Muscle of leg (tissue), 11 donors: Measurements from ENCODE around the gene EGFR. TPM values are rescaled to one million over a fixed set of nuclear protein-coding genes. Genes with fewer than 3 reads are reported as not detected.

Experiments
- DNase-seq: peaks from one replicate; pipeline ENCODE4 v3.0.0; 2013
- H3K27ac ChIP-seq: one replicate; pipeline ENCODE4 v1.5.1; 2013; ENCODE audit warnings: mild to moderate bottlenecking, low read length, control low read depth
- H3K27me3 ChIP-seq: one replicate; pipeline ENCODE4 v1.6.1; 2013; ENCODE audit warnings: low read length; ENCODE audit not compliant: control insufficient read depth, insufficient read depth
- H3K36me3 ChIP-seq: one replicate; pipeline ENCODE4 v1.6.1; 2013; ENCODE audit warnings: low read length; ENCODE audit not compliant: control insufficient read depth, insufficient read depth
- H3K4me1 ChIP-seq: one replicate; pipeline ENCODE4 v1.6.1; 2013; ENCODE audit warnings: low read length; ENCODE audit not compliant: control insufficient read depth, insufficient read depth
- H3K4me3 ChIP-seq: one replicate; pipeline ENCODE4 v1.5.1; 2013; ENCODE audit warnings: low read length, control low read depth
- H3K9me3 ChIP-seq: replicated peaks from 2 replicates; pipeline ENCODE4 v1.6.1; 2013; ENCODE audit warnings: low read depth, low read length; ENCODE audit not compliant: control insufficient read depth
- WGBS: methylation state at CpG from one replicate; pipeline ENCODE4 v1.1.5; 2013; ENCODE audit warnings: missing lambda C conversion rate; ENCODE audit not compliant: insufficient coverage; 5-methylcytosine and 5-hydroxymethylcytosine counted together
- polyA plus RNA-seq, 8 donors: library from polyadenylated mRNA; unstranded; fragments of 120-200 nt; gene quantifications; one replicate each; pipeline versions ENCODE4 v1.2.1 to v1.2.3, GENCODE V29; 2013; ENCODE audit warnings: inconsistent platforms in 1 of 8, low replicate concordance in 1 of 8; ENCODE audit not compliant: insufficient read length in 8 of 8, insufficient read depth in 1 of 8
- total RNA-seq: library from RNA; stranded (reverse); fragments of 120-200 nt; gene quantifications from one replicate; pipeline ENCODE4 v1.2.4, GENCODE V29; 2013

EGFR gene
- total and polyA plus RNA-seq, 9 donors, result 18.6 to 42.8 (median 25.5) TPM

GRCh38 chr7:55174456-55174855 is 155.6 kb downstream of the EGFR start:
- Histone ChIP-seq H3K36me3 (peaks cover 59% of the 10 kb centered on the region), H3K27me3 (no peaks in the 10 kb centered on the region), H3K4me3 (no peak overlapping the region), H3K4me1 (peaks cover 41% of the 10 kb centered on the region), H3K9me3 (no peaks in the 10 kb centered on the region), H3K27ac (no peak overlapping the region)
- WGBS, result 88% methylated on average over 10 of the region's 12 CpGs
- no peak for DNase-seq

GRCh38 chr7:55174856-55175255 is 156.0 kb downstream of the EGFR start:
- WGBS, result no CpG with 5 or more reads among the region's 1 CpG
- Histone ChIP-seq H3K4me1 (peaks cover 39% of the 10 kb centered on the region), H3K36me3 (peaks cover 59% of the 10 kb centered on the region), H3K27ac (no peak overlapping the region), H3K4me3 (no peak overlapping the region), H3K27me3 (no peaks in the 10 kb centered on the region), H3K9me3 (no peaks in the 10 kb centered on the region)
- no peak for DNase-seq

DNA sequence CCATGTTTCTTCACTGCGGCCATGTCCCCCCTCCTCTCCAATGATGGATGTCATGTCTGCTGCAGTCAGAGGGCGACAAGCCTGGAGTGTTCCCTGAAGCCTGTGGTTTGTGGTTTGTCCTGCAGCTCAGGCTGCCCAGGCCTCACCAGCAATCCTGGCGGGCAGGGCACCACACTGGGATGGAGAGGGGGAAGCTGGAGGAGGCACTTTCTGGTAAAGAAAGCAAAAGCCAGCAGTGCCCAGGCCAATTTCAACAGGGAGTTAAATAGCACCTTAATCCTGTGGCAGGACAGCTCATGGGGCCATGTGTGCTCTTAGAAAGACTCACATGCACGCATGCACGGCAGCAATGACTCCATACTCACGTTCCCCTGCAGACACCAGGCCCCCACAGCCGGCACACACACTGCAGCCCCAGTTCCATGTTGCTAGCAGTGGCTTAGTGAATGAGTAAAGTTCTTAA is 158.3 kb downstream of the EGFR start:
- peaks cover 64% of the 10 kb centered on the region for H3K36me3 ChIP-seq
- peaks cover 39% of the 10 kb centered on the region for H3K4me1 ChIP-seq
- no peaks in the 10 kb centered on the region for H3K9me3 ChIP-seq
- H3K27me3 ChIP-seq, result no peaks in the 10 kb centered on the region
- WGBS, result 88% methylated on average over 4 of the region's 7 CpGs
- DNase-seq, result no peak
- H3K4me3 ChIP-seq, result no peak overlapping the region
- peak overlapping the region; percentile 72 for H3K27ac ChIP-seq

- 26% methylated on average over 7 of the region's 18 CpGs for WGBS
- Histone ChIP-seq H3K36me3 (peaks cover 63% of the 10 kb centered on the region), H3K4me1 (peaks cover 39% of the 10 kb centered on the region), H3K9me3 (no peaks in the 10 kb centered on the region), H3K27me3 (no peaks in the 10 kb centered on the region), H3K4me3 (no peak overlapping the region), H3K27ac (peak overlapping the region; percentile 72)
- DNase-seq, result peak; percentile 73
These were observed 158.9 kb downstream of the EGFR start for GRCh38 chr7:55177589-55178261.

DNA sequence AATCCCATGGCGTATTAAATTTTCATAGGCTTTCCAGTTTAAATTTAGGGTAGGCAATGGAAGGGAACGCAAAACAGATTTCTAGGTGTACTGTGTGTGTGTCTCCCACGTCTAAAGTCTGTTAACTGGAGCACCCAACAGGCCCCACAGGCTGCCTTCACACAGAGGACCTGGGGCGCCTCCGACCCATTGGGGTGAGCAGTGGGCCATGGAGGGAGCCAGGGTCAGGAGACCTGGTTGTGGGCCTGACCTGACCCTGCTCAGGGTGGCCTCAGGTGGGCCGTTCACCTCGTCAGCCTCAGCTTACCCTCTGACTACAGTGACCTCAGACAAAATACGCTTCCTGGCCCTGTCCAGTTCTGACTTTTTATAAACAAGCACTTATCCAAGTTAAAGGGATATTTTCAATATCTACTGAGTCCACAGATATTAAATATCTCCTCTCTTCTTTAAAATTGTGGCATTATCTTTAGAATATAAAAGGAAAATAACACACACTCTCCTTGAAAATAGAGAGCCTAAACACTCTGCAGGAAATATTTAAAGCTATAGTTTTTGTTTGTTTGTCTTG is 159.6 kb downstream of the EGFR start:
- 46% methylated on average over 6 of the region's 8 CpGs for WGBS
- Histone ChIP-seq H3K4me3 (no peak overlapping the region), H3K27ac (peak overlapping the region; percentile 72), H3K4me1 (peaks cover 39% of the 10 kb centered on the region), H3K9me3 (no peaks in the 10 kb centered on the region), H3K36me3 (peaks cover 58% of the 10 kb centered on the region), H3K27me3 (no peaks in the 10 kb centered on the region)
- DNase-seq, result no peak

DNA sequence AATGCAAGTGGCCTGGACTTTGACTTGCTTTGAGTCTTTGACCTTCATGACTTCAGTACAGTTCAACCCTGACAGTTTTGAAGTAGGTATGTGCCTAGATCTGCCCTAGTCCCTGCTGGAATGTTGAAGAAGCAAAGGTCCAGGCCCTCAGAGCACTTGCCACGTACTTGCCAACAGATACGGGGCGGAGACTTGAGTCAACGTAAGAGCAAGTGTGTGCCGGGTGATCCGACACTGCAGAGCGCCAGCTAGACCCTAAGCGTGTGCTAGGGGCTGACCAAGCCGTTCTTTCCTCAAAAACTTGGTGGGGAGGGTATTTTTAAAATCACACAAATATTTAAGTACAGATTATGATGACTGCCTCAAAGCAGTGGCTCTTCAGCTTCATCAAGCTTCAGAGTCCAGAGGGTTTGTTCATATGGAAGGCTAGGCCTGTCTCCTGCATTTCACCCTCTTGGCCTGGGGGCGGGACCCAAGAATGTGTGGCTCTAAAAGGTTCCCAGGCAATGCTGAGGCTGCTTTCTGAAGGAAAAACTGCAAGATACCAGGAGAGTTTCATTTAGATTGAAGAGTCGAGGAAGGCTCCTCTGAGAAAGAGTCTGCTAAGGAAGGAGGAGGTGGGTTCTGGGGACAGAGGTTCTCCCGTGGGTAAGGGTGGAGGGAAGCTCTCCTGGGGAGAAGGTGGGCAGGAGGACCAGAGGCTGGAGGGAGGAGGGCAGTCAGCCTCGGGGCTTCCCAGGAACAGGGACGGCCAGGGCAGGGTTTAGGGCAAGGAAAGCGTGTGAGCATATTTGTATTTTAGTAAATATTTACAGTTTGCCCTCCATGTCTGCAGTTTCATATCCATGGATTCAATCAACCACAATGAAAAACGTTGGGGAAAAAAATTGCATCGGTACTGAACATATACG is 160.3 kb downstream of the EGFR start:
- H3K9me3 ChIP-seq, result no peaks in the 10 kb centered on the region
- peaks cover 53% of the 10 kb centered on the region for H3K36me3 ChIP-seq
- no peak overlapping the region for H3K27ac ChIP-seq
- no peak overlapping the region for H3K4me3 ChIP-seq
- DNase-seq, result no peak
- 60% methylated on average over 7 of the region's 18 CpGs for WGBS
- H3K27me3 ChIP-seq, result no peaks in the 10 kb centered on the region
- H3K4me1 ChIP-seq, result peaks cover 39% of the 10 kb centered on the region

GRCh38 chr7:55179931-55180682 is 161.3 kb downstream of the EGFR start:
- Histone ChIP-seq H3K27me3 (no peaks in the 10 kb centered on the region), H3K4me1 (peaks cover 39% of the 10 kb centered on the region), H3K9me3 (no peaks in the 10 kb centered on the region), H3K4me3 (no peak overlapping the region), H3K36me3 (peaks cover 46% of the 10 kb centered on the region), H3K27ac (no peak overlapping the region)
- peak; percentile 30 for DNase-seq
- 63% methylated on average over 5 of the region's 5 CpGs for WGBS

DNA sequence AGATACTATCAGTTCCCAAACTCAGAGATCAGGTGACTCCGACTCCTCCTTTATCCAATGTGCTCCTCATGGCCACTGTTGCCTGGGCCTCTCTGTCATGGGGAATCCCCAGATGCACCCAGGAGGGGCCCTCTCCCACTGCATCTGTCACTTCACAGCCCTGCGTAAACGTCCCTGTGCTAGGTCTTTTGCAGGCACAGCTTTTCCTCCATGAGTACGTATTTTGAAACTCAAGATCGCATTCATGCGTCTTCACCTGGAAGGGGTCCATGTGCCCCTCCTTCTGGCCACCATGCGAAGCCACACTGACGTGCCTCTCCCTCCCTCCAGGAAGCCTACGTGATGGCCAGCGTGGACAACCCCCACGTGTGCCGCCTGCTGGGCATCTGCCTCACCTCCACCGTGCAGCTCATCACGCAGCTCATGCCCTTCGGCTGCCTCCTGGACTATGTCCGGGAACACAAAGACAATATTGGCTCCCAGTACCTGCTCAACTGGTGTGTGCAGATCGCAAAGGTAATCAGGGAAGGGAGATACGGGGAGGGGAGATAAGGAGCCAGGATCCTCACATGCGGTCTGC is 162.2 kb downstream of the EGFR start:
- no peak overlapping the region for H3K27ac ChIP-seq
- 84% methylated on average over 16 of the region's 19 CpGs for WGBS
- H3K27me3 ChIP-seq, result no peaks in the 10 kb centered on the region
- no peak overlapping the region for H3K4me3 ChIP-seq
- peaks cover 51% of the 10 kb centered on the region for H3K36me3 ChIP-seq
- no peak for DNase-seq
- no peaks in the 10 kb centered on the region for H3K9me3 ChIP-seq
- H3K4me1 ChIP-seq, result peaks cover 39% of the 10 kb centered on the region

GRCh38 chr7:55181762-55182161 is 162.9 kb downstream of the EGFR start:
- Histone ChIP-seq H3K4me1 (peaks cover 39% of the 10 kb centered on the region), H3K9me3 (no peaks in the 10 kb centered on the region), H3K36me3 (peaks cover 52% of the 10 kb centered on the region), H3K27ac (no peak overlapping the region), H3K4me3 (no peak overlapping the region), H3K27me3 (no peaks in the 10 kb centered on the region)
- WGBS, result 100% methylated on average over 2 of the region's 4 CpGs
- DNase-seq, result no peak
